Stimulated activated CD4-positive, alpha-beta T cell treated with anti-CD3 and anti-CD28 coated beads, Interleukin-2, amount 100 ng/mL, for 48 hours (primary cell): ENCODE data around the gene CHD9.

Experiments used
- DNase-seq, 2 donors: peaks; one replicate each; pipeline ENCODE4 v3.0.0-alpha.2; 2020

CHD9 gene

DNA sequence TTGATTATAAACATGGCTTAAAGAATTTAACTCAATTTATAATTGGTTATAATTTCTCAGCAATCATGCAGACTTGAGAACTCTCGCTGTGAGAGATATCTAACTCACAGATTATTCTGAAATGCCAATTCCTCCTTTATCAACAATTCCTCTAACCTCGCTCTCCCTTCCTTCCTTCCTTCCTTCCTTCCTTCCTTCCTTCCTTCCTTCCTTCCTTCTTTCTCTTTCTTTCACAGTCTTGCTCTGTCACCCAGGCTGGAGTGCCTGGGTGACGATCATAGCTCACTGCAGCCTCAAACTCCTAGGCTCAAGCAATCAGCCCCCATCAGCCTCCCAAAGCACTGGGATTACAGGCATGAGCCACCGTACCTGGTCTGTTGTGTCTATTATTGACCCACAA, 42.4 kb downstream of the CHD9 start:
- DNase-seq, result no peak

GRCh38 chr16:53098526-53099317, 43.9 kb downstream of the CHD9 start:
- DNase-seq, result peak; percentile 3 to 15

DNA sequence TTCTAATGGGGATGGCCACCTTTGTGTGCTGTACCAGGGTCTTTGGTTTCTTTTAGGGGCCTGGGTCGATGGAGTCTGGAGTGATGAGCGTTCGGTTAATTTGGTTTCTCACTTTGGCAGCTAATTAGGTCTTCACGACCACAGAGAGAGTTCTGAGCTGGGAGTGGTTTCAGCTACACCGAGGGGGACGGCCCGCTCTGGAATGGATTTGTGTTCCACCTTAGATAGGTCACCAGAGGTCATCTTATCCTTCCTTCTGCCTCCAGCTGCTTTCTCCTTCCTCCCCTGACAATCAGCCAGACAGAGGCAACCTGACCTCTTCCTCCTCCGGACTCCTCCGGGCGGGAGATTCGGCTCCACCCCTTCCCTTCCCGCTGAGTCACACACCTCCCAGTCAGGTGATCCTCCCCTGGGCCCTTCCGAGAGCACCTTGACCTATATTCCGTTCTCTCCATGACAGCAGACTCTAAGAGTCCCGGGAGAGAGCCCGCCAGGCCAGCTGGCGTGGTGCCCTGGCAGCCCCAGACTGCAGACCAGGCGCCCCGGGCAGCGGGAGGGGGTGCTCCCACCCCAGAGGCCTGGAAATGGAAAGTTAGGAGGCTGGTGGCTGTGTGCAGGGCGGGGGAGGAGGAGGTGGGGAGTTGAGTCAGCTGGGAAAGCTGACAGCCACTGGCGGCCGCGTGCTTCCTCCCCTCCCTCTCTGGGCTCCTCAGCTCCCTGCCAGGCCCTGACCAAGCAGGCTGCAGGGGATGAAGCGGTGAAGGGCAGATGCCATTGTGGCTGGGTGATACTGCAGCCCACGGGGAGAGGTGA, 44.7 kb downstream of the CHD9 start:
- peak; percentile 35 to 36 for DNase-seq

DNA sequence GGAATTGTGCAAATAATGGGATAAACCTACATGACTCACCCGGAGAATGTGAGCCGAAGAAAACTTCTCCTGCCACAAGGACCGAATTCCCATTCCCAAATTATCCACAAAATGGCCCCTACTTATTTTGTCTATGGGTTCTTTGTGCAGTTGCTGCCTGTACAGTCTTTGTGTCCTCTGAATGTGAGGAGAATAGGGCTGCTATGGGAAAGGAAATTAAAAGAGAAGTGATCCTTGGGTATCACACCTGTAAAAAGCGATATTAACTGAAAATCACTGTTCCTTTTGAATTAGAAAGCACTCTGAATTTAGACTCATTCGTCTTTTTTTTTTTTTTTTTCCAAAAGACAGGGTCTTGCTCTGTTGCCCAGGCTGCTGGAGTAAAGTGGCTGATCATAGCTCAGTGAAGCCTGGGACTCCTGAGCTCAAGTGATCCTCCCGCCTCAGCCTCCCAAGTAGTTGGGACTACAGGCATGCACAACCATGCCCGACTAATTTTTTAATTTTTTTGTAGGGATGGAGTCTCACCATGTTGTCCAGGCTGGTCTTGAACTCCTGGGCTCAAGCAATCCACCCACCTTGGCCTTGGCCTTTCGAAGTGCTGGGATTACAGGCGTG, 45.4 kb downstream of the CHD9 start:
- no peak for DNase-seq

GRCh38 chr16:53100889-53101288, 46.1 kb downstream of the CHD9 start:
- DNase-seq, result no peak

GRCh38 chr16:53103811-53104210, 49.0 kb downstream of the CHD9 start:
- DNase-seq, result no peak

DNA sequence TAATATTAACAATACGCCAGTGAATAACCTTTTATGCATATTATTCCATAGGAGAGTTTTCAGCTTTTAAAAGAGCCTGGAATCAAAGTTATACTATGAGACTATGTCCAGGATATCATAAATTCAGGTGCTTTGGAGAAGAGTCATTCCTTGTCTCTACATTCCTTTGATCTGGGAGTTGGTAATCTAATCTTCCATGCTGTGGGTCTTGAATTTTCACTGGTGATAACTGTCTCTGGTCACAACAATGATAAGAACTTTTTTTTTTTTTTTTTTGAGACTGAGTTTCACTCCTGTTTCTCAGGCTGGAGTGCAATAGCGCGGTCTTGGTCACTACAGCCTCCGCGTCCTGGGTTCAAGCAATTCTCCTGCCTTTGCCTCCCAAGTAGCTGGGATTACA, 50.8 kb downstream of the CHD9 start:
- DNase-seq, result no peak

DNA sequence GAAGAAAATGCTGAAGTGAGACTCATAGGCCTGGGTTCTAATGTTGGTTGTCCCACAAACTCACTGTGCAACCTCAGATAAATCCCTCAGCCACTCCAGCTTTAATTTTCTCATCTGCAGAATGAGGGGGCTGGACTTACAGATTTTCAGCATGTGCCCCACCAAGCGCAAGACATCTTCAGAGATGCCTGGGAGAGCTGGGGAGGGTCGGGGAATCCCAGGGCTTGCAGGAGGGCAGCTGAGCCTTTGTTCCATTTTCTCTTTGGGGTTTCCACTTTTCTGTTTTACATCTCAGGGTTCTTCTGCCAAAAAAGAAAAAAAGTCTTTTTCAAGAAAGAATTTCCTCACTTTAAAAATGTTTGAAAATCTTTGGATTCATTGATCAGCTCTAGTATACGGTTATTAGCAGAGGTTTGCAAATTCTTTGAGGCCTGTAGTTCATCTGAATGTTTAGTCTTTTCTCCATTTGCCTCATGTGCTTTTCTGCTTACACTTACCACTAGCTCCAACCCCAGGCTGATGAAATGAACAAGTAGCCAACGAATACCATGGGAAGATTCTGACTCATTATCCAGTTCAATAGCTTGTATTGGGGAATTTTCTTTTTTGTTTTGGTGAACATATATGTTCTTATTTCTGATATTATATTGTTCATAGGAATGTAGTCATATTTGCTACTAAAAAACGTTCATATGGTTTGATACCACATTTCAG, 56.4 kb downstream of the CHD9 start:
- DNase-seq, result no peak

DNA sequence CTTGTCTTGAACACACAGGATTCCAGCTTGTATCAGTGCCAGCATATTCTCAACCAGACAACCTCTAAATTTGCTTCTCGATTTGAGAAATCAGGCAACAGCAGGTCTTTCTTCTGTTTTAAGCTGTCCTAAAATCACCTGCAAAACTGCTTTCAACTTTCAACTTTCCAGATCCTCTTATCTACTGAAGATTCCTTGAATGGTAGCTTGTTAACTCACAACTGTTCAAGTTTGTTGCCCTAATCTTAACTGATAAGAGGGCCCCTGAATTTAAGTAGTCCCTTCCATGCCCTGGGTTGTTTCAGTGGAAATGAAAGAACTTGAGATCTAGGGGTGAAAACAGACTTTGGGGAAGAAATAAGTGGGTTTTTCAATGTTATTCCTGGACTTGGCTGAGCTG, 57.2 kb downstream of the CHD9 start:
- DNase-seq, result no peak

DNA sequence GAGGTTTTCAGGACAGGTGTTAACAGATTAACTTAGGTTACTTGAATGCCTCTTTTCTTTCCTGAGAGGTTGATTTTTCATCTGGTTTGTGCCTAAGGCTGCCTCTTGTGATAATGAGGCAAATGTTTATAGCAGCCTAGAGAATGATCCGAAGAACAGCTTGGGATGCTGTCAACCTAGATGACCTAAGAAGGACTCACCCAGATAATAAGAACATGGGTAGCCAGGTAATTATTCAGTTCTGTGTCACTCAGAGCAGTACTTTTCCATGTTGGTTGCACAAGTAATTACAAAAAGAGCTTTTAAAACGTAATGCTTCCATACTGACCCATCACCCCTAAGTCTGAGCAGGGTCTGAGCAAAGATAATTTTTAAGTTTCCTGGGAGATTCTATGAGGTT, 60.3 kb downstream of the CHD9 start:
- no peak for DNase-seq

- no peak for DNase-seq
These were observed 61.0 kb downstream of the CHD9 start for GRCh38 chr16:53115773-53116172.

GRCh38 chr16:53121043-53121620, 66.3 kb downstream of the CHD9 start:
- DNase-seq, result no peak

GRCh38 chr16:53121661-53122060, 66.9 kb downstream of the CHD9 start:
- no peak for DNase-seq

GRCh38 chr16:53123747-53124146, 69.0 kb downstream of the CHD9 start:
- no peak for DNase-seq

DNA sequence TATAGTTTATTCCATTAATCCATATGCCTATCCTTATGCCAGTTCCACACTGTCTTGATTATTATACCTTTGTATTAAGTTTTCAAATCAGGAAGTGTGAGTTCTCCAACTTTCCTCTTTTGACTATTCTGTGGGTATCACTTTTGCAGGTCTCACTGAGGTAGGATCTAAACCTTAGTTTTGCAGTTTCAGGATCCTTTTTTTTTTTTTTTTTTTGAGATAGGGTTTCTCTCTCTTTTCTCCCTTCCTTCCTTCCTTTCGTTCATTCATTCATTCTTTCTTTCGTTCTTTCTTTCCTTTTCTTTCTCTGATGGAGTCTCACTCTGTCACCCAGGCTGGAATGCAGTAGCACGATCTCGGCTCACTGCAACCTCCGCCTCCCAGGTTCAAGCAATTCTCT, 71.6 kb downstream of the CHD9 start:
- no peak for DNase-seq

GRCh38 chr16:53129281-53130158, 74.7 kb downstream of the CHD9 start:
- no peak for DNase-seq

- DNase-seq, result peak; percentile 83 to 84
These were observed 75.6 kb downstream of the CHD9 start for GRCh38 chr16:53130159-53131049.

GRCh38 chr16:53131050-53131362, 76.2 kb downstream of the CHD9 start:
- DNase-seq, result no peak

- peak; percentile 51 to 53 for DNase-seq
These were observed 76.7 kb downstream of the CHD9 start for GRCh38 chr16:53131363-53132071.

GRCh38 chr16:53132406-53132805, 77.6 kb downstream of the CHD9 start:
- DNase-seq, result no peak
